Endothelial cell of umbilical vein (primary cell): ENCODE results near the gene HTRA3. TPM values are rescaled to one million over a fixed set of nuclear protein-coding genes. Genes with fewer than 3 reads are reported as not detected.

Experiments
- BruUV-seq: library from RNA; stranded (reverse); fragments of 400-500 nt; replicated peaks from 2 replicates; lab custom pipeline; 2021; lab: Mats Ljungman, UMichigan
- CTCF ChIA-PET: fragments of 300-600, 350-600 bp; sonication (Branson Sonifier 250); formaldehyde crosslinking; loops from one replicate; lab custom pipeline; 2021; ENCODE audit warnings: antibody characterized with exemption, inconsistent platforms; lab: Charles Lee
- POLR2A ChIA-PET: fragments of 300-600, 350-600 bp; sonication (Branson Sonifier 250); formaldehyde crosslinking; loops from one replicate; lab custom pipeline; 2021; ENCODE audit warnings: antibody characterized with exemption, inconsistent platforms; lab: Charles Lee
- DNase-seq: peaks from one replicate; pipeline ENCODE4 v3.0.0-alpha.2; 2011; ENCODE audit warnings: low read depth, low spot score
- FAIRE-seq: peaks from 2 replicates; lab custom pipeline; 2011; peaks lifted over from hg19 to GRCh38; lab: Jason Lieb, UNC
- H2AFZ ChIP-seq: 2 replicates; pipeline ENCODE4 v1.6.0; 2012; ENCODE audit warnings: low read depth, low read length, control low read depth, inconsistent platforms
- H3K27ac ChIP-seq: 2 replicates; pipeline ENCODE4 v1.5.1; 2011; ENCODE audit warnings: low read depth, mild to moderate bottlenecking, control low read depth, low read length, moderate library complexity; ENCODE audit not compliant: insufficient read depth
- H3K27me3 ChIP-seq, 2 experiments: 2 replicates each; pipeline versions ENCODE4 v1.6.0 to v1.6.1; 2011; ENCODE audit warnings: low read length in 2 of 2, mixed read lengths in 1 of 2; ENCODE audit not compliant: control insufficient read depth in 2 of 2, insufficient read depth in 2 of 2
- H3K36me3 ChIP-seq, 2 experiments: 2 replicates in 1 of 2; 3 replicates in 1 of 2; pipeline ENCODE4 v1.5.1; 2011; ENCODE audit warnings: low read length in 2 of 2, mild to moderate bottlenecking in 1 of 2, moderate library complexity in 1 of 2; ENCODE audit not compliant: control insufficient read depth in 2 of 2, insufficient read depth in 2 of 2; ENCODE audit errors: extremely low read depth in 1 of 2
- H3K4me1 ChIP-seq: 3 replicates; pipeline ENCODE4 v1.5.1; 2011; ENCODE audit warnings: mild to moderate bottlenecking, low read length; ENCODE audit not compliant: control insufficient read depth, insufficient read depth; ENCODE audit errors: extremely low read depth
- H3K4me2 ChIP-seq: 2 replicates; pipeline ENCODE4 v1.6.1; 2011; ENCODE audit warnings: low read length, control low read depth, mixed read lengths; ENCODE audit not compliant: insufficient read depth
- H3K4me3 ChIP-seq, 3 experiments: fragments of 200-600 bp in 1 of 3; sonication (generic), shearing (Covaris generic) in 1 of 3; replicated peaks in 1 of 3; 2 replicates each; pipeline ENCODE4 v1.5.1; 2011 to 2016; ENCODE audit warnings: control low read depth in 3 of 3, low read length in 3 of 3, mild to moderate bottlenecking in 2 of 3, inconsistent platforms in 1 of 3, low read depth in 1 of 3, moderate library complexity in 1 of 3; ENCODE audit not compliant: insufficient read depth in 1 of 3
- H3K79me2 ChIP-seq: 2 replicates; pipeline ENCODE4 v1.6.0; 2012; ENCODE audit warnings: low read length, inconsistent platforms; ENCODE audit not compliant: control insufficient read depth, insufficient read depth
- H3K9ac ChIP-seq: replicated peaks from 2 replicates; pipeline ENCODE3; 2011; ENCODE audit warnings: low read length, control low read depth; ENCODE audit not compliant: insufficient read depth; ENCODE audit errors: extremely low read depth
- H3K9me1 ChIP-seq: replicated peaks from 3 replicates; pipeline ENCODE4 v1.6.0; 2011; ENCODE audit warnings: mild to moderate bottlenecking, low read length; ENCODE audit not compliant: control insufficient read depth, insufficient read depth; ENCODE audit errors: extremely low read depth
- H3K9me3 ChIP-seq: replicated peaks from 2 replicates; pipeline ENCODE4 v1.5.1; 2012; ENCODE audit warnings: low read length, inconsistent platforms; ENCODE audit not compliant: control insufficient read depth, insufficient read depth
- H4K20me1 ChIP-seq: replicated peaks from 2 replicates; pipeline ENCODE3; 2011; ENCODE audit warnings: mild to moderate bottlenecking, low read length; ENCODE audit not compliant: control insufficient read depth, insufficient read depth; ENCODE audit errors: extremely low read depth
- CTCF ChIP-seq, 2 donors: IDR thresholded peaks; 1 replicate in 1 of 2; 2 replicates in 1 of 2; pipeline ENCODE4 v1.5.1; 2011; ENCODE audit warnings: low read length in 2 of 2, mild to moderate bottlenecking in 2 of 2, moderate library complexity in 2 of 2, control low read depth in 1 of 2, inconsistent platforms in 1 of 2, low read depth in 1 of 2; ENCODE audit not compliant: insufficient read depth in 1 of 2; ENCODE audit errors: extremely low read depth in 1 of 2
- FOS ChIP-seq: IDR thresholded peaks from 2 replicates; pipeline ENCODE4 v1.6.1; 2011; ENCODE audit warnings: mild to moderate bottlenecking, low read length, moderate library complexity, borderline replicate concordance; ENCODE audit not compliant: insufficient read depth
- GATA2 ChIP-seq: IDR thresholded peaks from 2 replicates; pipeline ENCODE4 v1.7.0; 2011; ENCODE audit warnings: low read depth, mild to moderate bottlenecking, moderate library complexity, mixed read lengths, low read length; ENCODE audit not compliant: insufficient read length, insufficient read depth
- MAX ChIP-seq: IDR thresholded peaks from 2 replicates; pipeline ENCODE4 v1.6.1; 2011; ENCODE audit not compliant: insufficient read depth, insufficient read length
- MYC ChIP-seq: IDR thresholded peaks from one replicate; pipeline ENCODE4 v1.6.1; 2011; ENCODE audit warnings: mild to moderate bottlenecking, low read depth, low read length
- POLR2AphosphoS5 ChIP-seq: IDR thresholded peaks from 2 replicates; pipeline ENCODE4 v1.6.1; 2012; ENCODE audit warnings: low read depth, mild to moderate bottlenecking, control low read depth, low read length, moderate library complexity; ENCODE audit not compliant: insufficient read depth
- dilution Hi-C: fragments of 300-500 bp; cut with MboI; formaldehyde crosslinking; loops from one replicate; pipeline ENCODE4 v1.15.0; 2019; ENCODE audit warnings: low sequenced_read_pairs; ENCODE audit not compliant: extremely low pct_ligation_motif_present
- intact Hi-C: fragments of 100-400 bp; cut with micrococcal nuclease; formaldehyde crosslinking; loops from one replicate; pipeline ENCODE4 v1.10.0; 2022
- polyA plus RNA-seq, 4 experiments: library from polyadenylated mRNA; depleted of rRNA in 3 of 4; stranded (reverse) in 3 of 4; unstranded in 1 of 4; fragments of >200 nt; gene quantifications; 2 replicates each; pipeline versions ENCODE4 v1.2.1 to v1.2.3, GENCODE V29; 2011 to 2012; ENCODE audit warnings: missing spikeins in 1 of 4
- total RNA-seq: library from RNA; stranded (reverse); gene quantifications from 2 replicates; pipeline ENCODE4 v1.2.3, GENCODE V29; 2021

HTRA3 gene
- total and polyA plus RNA-seq, 2 donors (not counting 3 experiments of a cell fraction or from before 2014, with no cell fraction given), result 9.0 to 12.0 TPM

- no peaks in the 10 kb centered on the region for H3K9me3 ChIP-seq
- intact Hi-C loops (no loop called here), dilution Hi-C loops (no loop called here)
- CTCF ChIA-PET, result interaction anchor here (0.6 to 1.9 kb wide), 6 partner anchors 9 to 132 kb away, joined by 3 to 13 read pairs (median 4); partner anchors contain the start of gene HTRA3
- H3K27ac ChIP-seq, result peak overlapping the region; percentile 48
- peak; percentile 85 for FAIRE-seq
- H3K27me3 ChIP-seq, result no peaks in the 10 kb centered on the region
- H3K79me2 ChIP-seq, result no peaks in the 10 kb centered on the region
- H3K36me3 ChIP-seq, result no peaks in the 10 kb centered on the region
- H3K4me2 ChIP-seq, result no peak overlapping the region
- H3K9me1 ChIP-seq, result no peaks in the 10 kb centered on the region
- no peak overlapping the region for H3K4me3 ChIP-seq
- BruUV-seq, result no TSS peak
- peak; percentile 85 for DNase-seq
- H3K9ac ChIP-seq, result peak overlapping the region; percentile 21
- POLR2A ChIA-PET, result interaction anchor here (1.1 to 1.5 kb wide), 2 partner anchors 9 to 21 kb away, joined by 6 to 9 read pairs; partner anchors contain the start of gene HTRA3
- TF ChIP-seq MAX (no peak), POLR2AphosphoS5 (peak; percentile 44), MYC (no peak), CTCF (IDR thresholded peaks at IDR 0.05; ENCODE audit: extremely low read depth in 1 of 2, insufficient read depth in 1 of 2, low read depth in 1 of 2, low read length in 2 of 2) (no peak), FOS (peak; percentile 97), GATA2 (no peak)
- peaks cover 9% of the 10 kb centered on the region for H3K4me1 ChIP-seq
- no peaks in the 10 kb centered on the region for H4K20me1 ChIP-seq
- H2AFZ ChIP-seq, result peak overlapping the region; percentile 55
These were observed 9.1 kb downstream of the HTRA3 start for GRCh38 chr4:8278421-8279287.
